Adipose tissue (tissue), 3 donors: ENCODE results near the gene TOMM5. TPM values are rescaled to one million over a fixed set of nuclear protein-coding genes. Genes with fewer than 3 reads are reported as not detected.

ENCODE experiments used
- H3K27ac ChIP-seq: one replicate; pipeline ENCODE4 v1.5.1; 2013; ENCODE audit warnings: low read depth, low read length
- WGBS, 3 donors: extraction: QIAGEN DNeasy Blood & Tissue Kit; methylation state at CpG; one replicate each; pipeline ENCODE4 v1.1.7; 2013; 5-methylcytosine and 5-hydroxymethylcytosine counted together
- polyA plus RNA-seq, 3 donors: library from polyadenylated mRNA; stranded (reverse); fragments of 200-250 nt; gene quantifications; one replicate each; pipeline ENCODE4 v1.2.3, GENCODE V29; 2013
- donor health status: healthy with polysubstance abuse.
- donor health status: Bipolar disorder and iron deficiency.
- donor health status: healthy.

Gene TOMM5
- polyA plus RNA-seq, 3 donors = 62.7 to 175 (median 120) TPM

- 35 to 56% (median 42%) methylated on average over 5 of the region's 5 CpGs for WGBS, 3 donors
- no peak overlapping the region for H3K27ac ChIP-seq
Measured at GRCh38 chr9:37574241-37574721, 18.1 kb downstream of the TOMM5 start.

- H3K27ac ChIP-seq = no peak overlapping the region
- 94 to 100% (median 98%) methylated on average over 1 of the region's 1 CpG for WGBS, 3 donors
Measured at GRCh38 chr9:37571282-37571681, 21.1 kb downstream of the TOMM5 start.

GRCh38 chr9:37566716-37567115, 25.7 kb downstream of the TOMM5 start:
- WGBS, 3 donors = 35 to 82% (median 77%) methylated on average over 3 of the region's 3 CpGs
- no peak overlapping the region for H3K27ac ChIP-seq

GRCh38 chr9:37565661-37566618, 26.5 kb downstream of the TOMM5 start:
- WGBS, 3 donors = 47 to 90% (median 83%) methylated on average over 7 of the region's 7 CpGs
- H3K27ac ChIP-seq = no peak overlapping the region

GRCh38 chr9:37564916-37565315, 27.5 kb downstream of the TOMM5 start:
- WGBS, 3 donors = 80 to 92% (median 89%) methylated on average over 4 of the region's 4 CpGs
- H3K27ac ChIP-seq = no peak overlapping the region

GRCh38 chr9:37563806-37564513, 28.4 kb downstream of the TOMM5 start:
- WGBS, 3 donors = 61 to 82% (median 64%) methylated on average over 3 of the region's 3 CpGs
- H3K27ac ChIP-seq = no peak overlapping the region

- no peak overlapping the region for H3K27ac ChIP-seq
- 85 to 92% (median 87%) methylated on average over 1 of the region's 1 CpG for WGBS, 3 donors
Measured at GRCh38 chr9:37562826-37563225, 29.6 kb downstream of the TOMM5 start.

GRCh38 chr9:37561682-37562081, 30.7 kb downstream of the TOMM5 start:
- 60 to 83% (median 71%) methylated on average over 2 of the region's 2 CpGs for WGBS, 3 donors

GRCh38 chr9:37559855-37560592, 32.4 kb downstream of the TOMM5 start:
- WGBS, 3 donors = 95 to 98% (median 98%) methylated on average over 5 of the region's 5 CpGs
- no peak overlapping the region for H3K27ac ChIP-seq

More at GRCh38 chr9:37561682-37562081, 30.7 kb downstream of the TOMM5 start:
- H3K27ac ChIP-seq = no peak overlapping the region

GRCh38 chr9:37559125-37559524, 33.3 kb downstream of the TOMM5 start:
- WGBS, 3 donors = 83 to 87% (median 85%) methylated on average over 1 of the region's 1 CpG
- no peak overlapping the region for H3K27ac ChIP-seq

- no peak overlapping the region for H3K27ac ChIP-seq
Measured at GRCh38 chr9:37555786-37556185, 36.6 kb downstream of the TOMM5 start.

GRCh38 chr9:37554318-37554717, 38.1 kb downstream of the TOMM5 start:
- no peak overlapping the region for H3K27ac ChIP-seq
- 93 to 94% (median 93%) methylated on average over 3 of the region's 3 CpGs for WGBS, 3 donors

GRCh38 chr9:37551888-37552287, 40.5 kb downstream of the TOMM5 start:
- H3K27ac ChIP-seq = no peak overlapping the region
- 92 to 97% (median 97%) methylated on average over 2 of the region's 2 CpGs for WGBS, 3 donors

GRCh38 chr9:37551468-37551867, 40.9 kb downstream of the TOMM5 start:
- H3K27ac ChIP-seq = no peak overlapping the region
- 77 to 92% (median 90%) methylated on average over 3 of the region's 3 CpGs for WGBS, 3 donors

- no peak overlapping the region for H3K27ac ChIP-seq
- 74 to 90% (median 80%) methylated on average over 1 of the region's 1 CpG for WGBS, 3 donors
Measured at GRCh38 chr9:37550781-37551180, 41.6 kb downstream of the TOMM5 start.

- H3K27ac ChIP-seq = no peak overlapping the region
Measured at GRCh38 chr9:37549527-37549926, 42.9 kb downstream of the TOMM5 start.

GRCh38 chr9:37547328-37547878, 45.0 kb downstream of the TOMM5 start:
- H3K27ac ChIP-seq = no peak overlapping the region
- WGBS, 3 donors = 95 to 97% (median 96%) methylated on average over 5 of the region's 5 CpGs

GRCh38 chr9:37543468-37543867, 48.9 kb downstream of the TOMM5 start:
- WGBS, 3 donors = 91 to 98% (median 97%) methylated on average over 1 of the region's 1 CpG
- no peak overlapping the region for H3K27ac ChIP-seq
